Muscle of leg (tissue), 11 donors: ENCODE results near the gene ZC3H6. TPM values are rescaled to one million over a fixed set of nuclear protein-coding genes. Genes with fewer than 3 reads are reported as not detected.
"Not testable (repeated sequence)": the region's sequence is repeated elsewhere in the genome, so short reads cannot be mapped to it uniquely, and the experiment has no call there.

ENCODE experiments used
- DNase-seq: peaks from one replicate; pipeline ENCODE4 v3.0.0; 2013
- H3K27ac ChIP-seq: one replicate; pipeline ENCODE4 v1.5.1; 2013; ENCODE audit warnings: mild to moderate bottlenecking, low read length, control low read depth
- H3K27me3 ChIP-seq: one replicate; pipeline ENCODE4 v1.6.1; 2013; ENCODE audit warnings: low read length; ENCODE audit not compliant: control insufficient read depth, insufficient read depth
- H3K36me3 ChIP-seq: one replicate; pipeline ENCODE4 v1.6.1; 2013; ENCODE audit warnings: low read length; ENCODE audit not compliant: control insufficient read depth, insufficient read depth
- H3K4me1 ChIP-seq: one replicate; pipeline ENCODE4 v1.6.1; 2013; ENCODE audit warnings: low read length; ENCODE audit not compliant: control insufficient read depth, insufficient read depth
- H3K4me3 ChIP-seq: one replicate; pipeline ENCODE4 v1.5.1; 2013; ENCODE audit warnings: low read length, control low read depth
- H3K9me3 ChIP-seq: replicated peaks from 2 replicates; pipeline ENCODE4 v1.6.1; 2013; ENCODE audit warnings: low read depth, low read length; ENCODE audit not compliant: control insufficient read depth
- WGBS: methylation state at CpG from one replicate; pipeline ENCODE4 v1.1.5; 2013; ENCODE audit warnings: missing lambda C conversion rate; ENCODE audit not compliant: insufficient coverage; 5-methylcytosine and 5-hydroxymethylcytosine counted together
- polyA plus RNA-seq, 8 donors: library from polyadenylated mRNA; unstranded; fragments of 120-200 nt; gene quantifications; one replicate each; pipeline versions ENCODE4 v1.2.1 to v1.2.3, GENCODE V29; 2013; ENCODE audit warnings: inconsistent platforms in 1 of 8, low replicate concordance in 1 of 8; ENCODE audit not compliant: insufficient read length in 8 of 8, insufficient read depth in 1 of 8
- total RNA-seq: library from RNA; stranded (reverse); fragments of 120-200 nt; gene quantifications from one replicate; pipeline ENCODE4 v1.2.4, GENCODE V29; 2013

ZC3H6 gene
- total and polyA plus RNA-seq, 9 donors: 3.3 to 8.2 (median 4.4) TPM

DNA sequence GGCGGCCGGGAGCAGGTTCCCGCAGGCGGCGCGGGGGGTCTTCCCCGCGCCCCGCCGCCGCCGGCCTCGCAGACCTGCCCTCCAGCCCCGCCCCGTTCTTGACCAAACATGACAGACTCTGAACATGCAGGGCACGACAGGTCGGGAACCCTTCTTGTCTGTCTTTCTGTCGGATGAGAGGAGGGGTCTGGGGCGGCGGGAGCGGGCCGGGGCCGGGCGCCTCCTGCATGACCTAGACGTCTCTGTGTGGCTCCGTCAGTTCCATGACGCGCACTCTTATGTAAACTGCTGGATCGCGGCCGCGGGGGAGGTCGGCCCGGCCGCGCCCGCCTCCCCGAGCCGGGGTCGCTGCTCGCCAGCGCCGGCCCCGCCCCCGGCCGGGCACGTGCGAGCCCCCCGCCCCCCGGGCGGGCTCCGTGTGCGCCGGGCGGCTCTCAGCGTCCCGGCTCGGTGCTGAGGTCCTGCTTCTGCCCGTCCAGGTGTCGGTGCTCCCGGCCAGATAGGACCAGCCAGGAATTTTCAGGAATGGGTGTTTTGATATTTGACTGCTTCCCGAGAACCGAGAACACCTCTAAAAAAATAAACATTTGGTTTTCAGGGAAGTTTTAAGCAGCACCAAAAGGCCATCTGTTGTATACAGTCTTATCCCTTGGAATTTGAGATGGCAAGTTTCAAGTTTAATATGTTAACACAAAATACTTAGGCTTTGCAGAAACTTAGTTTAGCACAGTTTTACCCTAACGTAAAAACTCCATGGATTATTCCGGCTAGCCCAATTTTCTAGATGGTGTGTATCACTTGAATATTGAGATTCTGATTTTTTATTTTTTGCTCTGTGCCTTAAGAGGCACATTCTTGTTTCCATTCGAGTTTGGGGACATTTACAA lies 733 bp downstream of the ZC3H6 start:
- DNase-seq: peak; percentile 98
- peak overlapping the region; percentile 100 for H3K4me3 ChIP-seq
- no peaks in the 10 kb centered on the region for H3K9me3 ChIP-seq
- H3K36me3 ChIP-seq: no peaks in the 10 kb centered on the region
- no peaks in the 10 kb centered on the region for H3K27me3 ChIP-seq
- H3K27ac ChIP-seq: peak overlapping the region; percentile 100
- H3K4me1 ChIP-seq: no peaks in the 10 kb centered on the region
- under 1% methylated on average over 56 of the region's 66 CpGs for WGBS

DNA sequence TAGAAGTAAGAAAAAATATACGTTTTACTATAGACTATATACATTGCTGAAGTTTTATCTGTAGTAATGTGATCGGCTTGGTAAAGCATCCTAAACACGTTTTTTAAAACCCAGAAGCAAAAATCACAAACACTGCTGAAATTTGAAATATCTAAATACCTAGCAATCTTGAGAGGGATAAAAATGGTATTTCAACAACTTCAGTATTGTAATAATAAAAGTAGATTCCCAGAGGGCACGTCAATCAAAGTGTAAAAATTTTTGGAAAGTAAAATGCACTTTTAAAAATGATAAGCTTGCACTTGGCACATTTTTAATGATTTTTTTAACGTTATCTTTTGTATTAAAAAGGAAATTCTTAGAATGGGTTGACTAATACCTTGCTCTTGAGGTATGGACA lies 1.6 kb downstream of the ZC3H6 start:
- no peaks in the 10 kb centered on the region for H3K4me1 ChIP-seq
- no peak for DNase-seq
- no peaks in the 10 kb centered on the region for H3K27me3 ChIP-seq
- no peaks in the 10 kb centered on the region for H3K9me3 ChIP-seq
- no peak overlapping the region for H3K27ac ChIP-seq
- no peaks in the 10 kb centered on the region for H3K36me3 ChIP-seq
- H3K4me3 ChIP-seq: no peak overlapping the region
- WGBS: no CpG with 5 or more reads among the region's 5 CpGs

DNA sequence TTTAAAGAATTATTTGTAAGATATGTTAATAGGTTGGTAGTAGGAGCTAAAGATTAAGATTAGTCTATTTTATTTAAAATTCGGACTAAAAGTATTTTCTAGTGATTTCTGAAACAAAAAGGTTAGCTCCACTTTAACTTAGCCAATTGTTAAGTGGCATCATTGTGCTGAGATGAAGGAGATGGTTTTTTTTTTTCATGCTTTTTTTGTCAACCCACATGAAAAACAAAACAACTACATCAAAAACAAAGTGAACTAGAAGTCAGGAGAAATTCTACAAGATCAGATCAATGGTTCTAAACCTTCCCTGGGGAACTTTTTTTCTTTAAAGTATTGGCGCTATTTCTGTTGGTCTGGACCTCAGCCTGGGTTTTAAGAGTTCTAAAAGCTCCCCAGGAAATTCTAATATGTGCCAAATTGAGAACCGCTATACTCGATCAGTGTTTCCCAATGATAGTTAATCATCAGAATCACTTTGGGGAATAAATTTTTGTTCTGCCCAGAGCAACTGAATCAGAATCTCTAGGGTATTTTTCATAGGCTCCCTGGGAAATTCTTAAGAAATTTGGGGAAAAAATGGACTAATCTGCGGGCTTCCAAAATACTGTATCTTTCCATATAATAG lies 2.3 kb downstream of the ZC3H6 start:
- Histone ChIP-seq H3K27me3 (no peaks in the 10 kb centered on the region), H3K27ac (no peak overlapping the region), H3K36me3 (no peaks in the 10 kb centered on the region), H3K4me3 (no peak overlapping the region), H3K4me1 (no peaks in the 10 kb centered on the region), H3K9me3 (no peaks in the 10 kb centered on the region)
- WGBS: no CpG with 5 or more reads among the region's 5 CpGs
- DNase-seq: peak; percentile 27

DNA sequence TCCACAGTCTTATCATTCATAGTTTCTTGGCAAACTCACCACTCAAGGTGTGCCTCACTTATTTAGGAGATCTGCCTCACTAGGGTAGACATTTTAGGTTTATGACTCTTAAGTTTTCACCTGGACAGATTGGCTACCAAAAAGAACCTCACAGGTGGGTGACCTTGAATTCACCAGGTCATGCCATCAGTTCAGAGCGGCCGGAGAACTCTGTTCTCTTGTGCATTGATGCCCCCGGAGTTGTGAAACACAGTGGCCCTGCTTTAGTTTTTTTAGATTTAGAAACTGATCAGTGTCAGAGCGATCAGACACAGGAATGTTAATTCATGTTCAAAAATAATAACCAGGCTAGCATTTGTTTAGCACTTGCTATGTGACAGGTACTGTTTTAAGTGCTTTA lies 6.7 kb downstream of the ZC3H6 start:
- H3K36me3 ChIP-seq, H3K27ac ChIP-seq: not testable (repeated sequence)

DNA sequence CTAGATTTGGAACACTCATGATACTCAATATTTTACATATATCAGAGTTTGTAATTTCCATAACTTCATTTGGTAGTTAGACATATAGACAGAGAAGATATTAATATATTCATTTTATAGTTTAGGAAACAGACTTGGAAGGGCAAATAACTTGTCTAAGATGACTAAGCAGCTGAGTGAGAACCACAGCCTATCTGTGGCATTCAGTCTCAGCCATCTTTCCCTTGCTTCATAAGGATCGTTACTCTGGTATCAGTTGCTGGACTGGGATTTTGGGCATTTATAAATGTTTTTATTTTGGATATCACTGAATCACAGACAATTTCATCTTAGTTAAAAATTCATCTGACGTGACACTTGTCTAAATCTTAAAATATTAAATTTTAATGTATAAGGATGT lies 8.1 kb downstream of the ZC3H6 start:
- H3K36me3 ChIP-seq, DNase-seq, H3K27ac ChIP-seq, H3K27me3 ChIP-seq, H3K9me3 ChIP-seq, H3K4me3 ChIP-seq, H3K4me1 ChIP-seq: not testable (repeated sequence)
- no CpG with 5 or more reads among the region's 2 CpGs for WGBS

More for the DNA sequence above, 6.7 kb downstream of the ZC3H6 start:
- not testable (repeated sequence) for H3K4me3 ChIP-seq, H3K9me3 ChIP-seq, H3K4me1 ChIP-seq, DNase-seq, H3K27me3 ChIP-seq
- WGBS: no CpG with 5 or more reads among the region's 4 CpGs

DNA sequence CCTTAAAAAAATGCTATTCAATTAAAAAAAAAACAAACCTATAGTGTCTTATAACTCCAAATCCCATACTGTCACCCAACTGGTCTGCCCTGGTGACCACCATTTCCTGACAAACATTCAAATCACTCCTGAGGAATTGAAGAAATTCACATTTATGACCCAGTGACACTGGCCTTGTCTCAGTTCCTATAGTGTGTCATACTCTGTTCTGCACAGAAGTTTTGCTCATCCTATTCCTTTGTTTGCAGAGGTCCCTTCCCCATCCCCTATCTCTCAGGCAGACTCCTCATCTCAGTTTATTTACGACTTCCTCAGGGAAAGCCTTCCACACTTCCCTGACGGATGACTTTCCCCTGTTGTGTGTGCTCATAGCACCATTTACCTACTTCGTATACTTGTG lies 14.7 kb downstream of the ZC3H6 start:
- Histone ChIP-seq H3K27ac (no peak overlapping the region), H3K4me3 (no peak overlapping the region), H3K27me3 (no peaks in the 10 kb centered on the region), H3K4me1 (no peaks in the 10 kb centered on the region), H3K9me3 (no peaks in the 10 kb centered on the region), H3K36me3 (no peaks in the 10 kb centered on the region)
- no peak for DNase-seq
- WGBS: no CpG with 5 or more reads among the region's 3 CpGs

DNA sequence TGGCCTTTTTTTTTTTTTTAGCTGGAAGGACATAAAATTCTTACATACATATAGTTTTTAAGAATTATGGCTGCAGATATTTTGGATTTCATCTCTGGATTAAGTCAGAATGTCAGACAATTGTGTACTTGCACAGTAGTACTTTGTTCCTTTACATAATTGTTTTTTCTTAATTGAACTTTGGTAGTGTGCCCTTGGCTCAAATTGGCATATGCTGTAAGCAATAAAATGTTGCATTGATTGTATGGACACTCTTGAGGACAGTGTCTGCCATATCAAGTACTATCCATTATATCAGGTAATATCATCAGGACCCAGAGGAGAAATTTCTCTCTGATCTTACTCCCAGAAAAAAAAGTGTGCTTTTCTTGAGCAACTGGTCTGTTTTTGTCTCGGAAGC lies 15.3 kb downstream of the ZC3H6 start:
- H3K9me3 ChIP-seq: no peaks in the 10 kb centered on the region
- H3K4me3 ChIP-seq: no peak overlapping the region
- H3K4me1 ChIP-seq: no peaks in the 10 kb centered on the region
- H3K27ac ChIP-seq: no peak overlapping the region
- no CpG with 5 or more reads among the region's 1 CpG for WGBS
- H3K27me3 ChIP-seq: no peaks in the 10 kb centered on the region
- no peak for DNase-seq
- H3K36me3 ChIP-seq: no peaks in the 10 kb centered on the region

DNA sequence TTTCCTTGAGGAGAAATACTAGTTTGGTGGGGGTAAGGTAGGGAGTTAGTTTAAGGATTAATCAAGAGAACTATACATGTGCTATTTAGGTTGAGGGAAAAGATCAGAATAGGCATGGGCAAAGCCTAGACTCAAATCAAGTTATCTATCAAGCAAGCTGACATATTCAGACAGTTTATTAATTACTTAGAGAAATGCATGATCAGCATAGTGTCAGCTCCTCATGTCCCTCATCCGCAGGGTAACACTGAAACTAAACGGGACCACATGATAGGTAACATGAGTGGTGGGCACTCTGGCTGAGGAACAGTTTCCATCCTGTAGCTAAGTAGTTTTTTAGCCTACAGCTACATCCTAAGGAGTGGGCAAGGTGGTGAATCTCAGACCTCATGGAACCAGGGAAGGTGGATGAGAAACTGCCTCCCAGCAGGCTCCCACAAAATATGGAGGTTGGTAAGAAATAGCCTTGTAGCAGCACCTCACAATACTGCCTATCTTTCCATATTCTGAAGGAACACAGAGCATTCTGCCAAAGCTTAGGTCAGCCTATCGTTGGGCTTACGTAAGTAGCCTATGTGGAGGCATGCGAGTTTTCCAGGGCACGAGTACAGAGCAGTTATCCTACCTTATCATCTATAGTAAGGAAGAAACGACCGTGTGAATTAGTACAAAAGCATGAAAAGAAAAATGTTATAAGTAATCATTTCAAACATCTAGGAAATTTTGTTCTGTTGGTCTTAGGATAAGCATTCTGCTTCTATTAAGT lies 18.4 kb downstream of the ZC3H6 start:
- DNase-seq: no peak
- no peaks in the 10 kb centered on the region for H3K9me3 ChIP-seq
- H3K4me3 ChIP-seq: no peak overlapping the region
- H3K4me1 ChIP-seq: no peaks in the 10 kb centered on the region
- no peak overlapping the region for H3K27ac ChIP-seq
- WGBS: no CpG with 5 or more reads among the region's 8 CpGs
- no peaks in the 10 kb centered on the region for H3K36me3 ChIP-seq
- no peaks in the 10 kb centered on the region for H3K27me3 ChIP-seq

DNA sequence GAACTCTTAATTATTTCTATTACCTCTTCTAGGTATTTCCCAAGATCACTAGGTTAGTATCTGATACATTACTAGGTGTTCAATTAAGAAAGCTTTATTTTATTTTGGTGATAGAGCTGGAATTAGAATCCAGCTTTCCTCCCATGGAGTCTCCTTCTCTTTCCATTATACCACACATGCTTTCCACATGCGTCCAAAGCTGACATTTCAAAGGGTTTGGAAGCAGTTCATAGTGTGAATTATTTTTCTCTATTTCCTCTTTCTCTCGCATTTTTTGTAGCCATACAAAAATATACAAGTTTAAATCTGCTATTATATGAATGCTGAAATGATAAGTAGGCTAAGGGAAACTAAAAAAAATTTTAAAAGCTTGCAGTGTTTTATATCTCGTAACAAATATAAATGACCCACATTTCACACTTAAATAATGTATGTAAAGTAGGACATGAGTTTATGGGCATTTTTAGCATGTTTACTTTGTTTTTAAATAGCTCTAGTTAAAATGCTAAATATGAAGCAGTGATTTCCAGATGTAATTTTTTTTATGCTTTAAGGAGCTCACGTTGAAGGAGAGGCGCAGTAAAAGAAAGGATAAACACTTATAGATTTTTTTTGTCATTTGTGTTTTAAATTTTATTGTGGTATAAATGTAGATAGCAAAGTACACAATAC lies 20.1 kb downstream of the ZC3H6 start:
- Histone ChIP-seq H3K36me3 (no peaks in the 10 kb centered on the region), H3K27me3 (no peaks in the 10 kb centered on the region), H3K4me3 (no peak overlapping the region), H3K4me1 (no peaks in the 10 kb centered on the region), H3K27ac (no peak overlapping the region), H3K9me3 (no peaks in the 10 kb centered on the region)
- WGBS: no CpG with 5 or more reads among the region's 5 CpGs
- DNase-seq: peak; percentile 24

DNA sequence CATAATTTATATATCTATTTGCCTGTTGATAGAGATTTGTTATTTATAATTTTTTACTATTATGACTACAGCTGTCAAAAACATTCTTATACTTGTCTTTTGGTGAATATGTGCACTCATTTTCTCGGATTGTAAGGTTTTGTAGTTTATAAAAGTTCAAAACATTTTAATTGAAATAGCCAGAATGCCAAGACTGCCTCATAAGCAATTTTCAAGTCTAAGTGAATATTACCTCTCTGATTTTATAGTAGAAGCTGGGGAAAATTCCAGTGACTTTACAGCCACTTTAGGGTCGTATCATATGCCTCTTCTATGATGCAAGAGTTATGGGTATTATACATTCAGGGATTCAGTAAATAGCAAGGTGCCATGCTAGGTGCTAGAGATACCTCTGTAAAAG lies 21.0 kb downstream of the ZC3H6 start:
- no CpG with 5 or more reads among the region's 2 CpGs for WGBS
- Histone ChIP-seq H3K4me1 (no peaks in the 10 kb centered on the region), H3K27me3 (no peaks in the 10 kb centered on the region), H3K4me3 (no peak overlapping the region), H3K9me3 (no peaks in the 10 kb centered on the region), H3K36me3 (no peaks in the 10 kb centered on the region), H3K27ac (no peak overlapping the region)
- DNase-seq: no peak
